Activated CD4-positive, alpha-beta T cell treated with anti-CD3 and anti-CD28 coated beads, Interleukin-2, amount 50 U/mL, for 48 hours (primary cell): ENCODE measurements around the gene TLE1.
"Not testable (repeated sequence)": the region's sequence is repeated elsewhere in the genome, so short reads cannot be mapped to it uniquely, and the experiment has no call there.

Source experiments
- DNase-seq, 2 experiments: peaks; one replicate each; pipeline ENCODE4 v3.0.0-alpha.2; 2020

TLE1 gene

GRCh38 chr9:81598811-81599210, 90.5 kb downstream of the TLE1 start:
- DNase-seq = no peak

- DNase-seq = no peak
Measured at GRCh38 chr9:81598123-81598497, 91.2 kb downstream of the TLE1 start.

GRCh38 chr9:81597419-81598122, 91.8 kb downstream of the TLE1 start:
- no peak for DNase-seq

- DNase-seq = no peak
Measured at GRCh38 chr9:81596679-81597418, 92.5 kb downstream of the TLE1 start.

- DNase-seq = no peak
Measured at GRCh38 chr9:81595887-81596543, 93.3 kb downstream of the TLE1 start.

GRCh38 chr9:81595293-81595692, 94.1 kb downstream of the TLE1 start:
- DNase-seq = not testable (repeated sequence)

GRCh38 chr9:81594415-81594814, 94.9 kb downstream of the TLE1 start:
- DNase-seq = no peak

GRCh38 chr9:81592887-81593266, 96.5 kb downstream of the TLE1 start:
- DNase-seq = no peak

GRCh38 chr9:81591791-81592190, 97.6 kb downstream of the TLE1 start:
- DNase-seq = no peak

- DNase-seq = no peak
Measured at GRCh38 chr9:81590688-81591087, 98.7 kb downstream of the TLE1 start.

GRCh38 chr9:81589819-81590218, 99.5 kb downstream of the TLE1 start:
- DNase-seq = no peak

GRCh38 chr9:81589392-81589791, 100.0 kb downstream of the TLE1 start:
- no peak for DNase-seq

GRCh38 chr9:81588148-81588871, 101.0 kb downstream of the TLE1 start:
- no peak for DNase-seq

GRCh38 chr9:81586786-81587185, 102.6 kb downstream of the TLE1 start:
- no peak for DNase-seq

GRCh38 chr9:81585191-81585763, 104.1 kb downstream of the TLE1 start:
- DNase-seq = no peak

- DNase-seq = no peak
Measured at GRCh38 chr9:81584099-81584498, 105.2 kb downstream of the TLE1 start.

- no peak for DNase-seq
Measured at GRCh38 chr9:81581986-81582385, 107.4 kb downstream of the TLE1 start.

- DNase-seq = no peak
Measured at GRCh38 chr9:81579381-81579780, 110.0 kb downstream of the TLE1 start.

- no peak for DNase-seq
Measured at GRCh38 chr9:81578606-81579005, 110.7 kb downstream of the TLE1 start.

GRCh38 chr9:81575956-81576355, 113.4 kb downstream of the TLE1 start:
- DNase-seq = no peak

GRCh38 chr9:81574405-81574804, 114.9 kb downstream of the TLE1 start:
- DNase-seq = no peak

- no peak for DNase-seq
Measured at GRCh38 chr9:81573415-81574321, 115.7 kb downstream of the TLE1 start.
